Heart right ventricle (tissue), 16 donors: Measurements from ENCODE around the gene SLC29A1. TPM values are rescaled to one million over a fixed set of nuclear protein-coding genes. Genes with fewer than 3 reads are reported as not detected.

Experiments
- ATAC-seq, 8 donors: fragments of 200-7000 bp; cut with Tn5 transposase; one replicate each; pipeline ENCODE4 v1.9.1; 2020; ENCODE audit warnings: mild to moderate bottlenecking in 8 of 8, moderate library complexity in 8 of 8, moderate number of reproducible peaks in 1 of 8
- DNase-seq, 2 donors: peaks; one replicate each; pipeline ENCODE4 v3.0.0-alpha.2; 2020
- H3K27ac ChIP-seq, 10 donors: fragments of 200-600 bp; sonication (generic) in 2 of 10; one replicate each; pipeline versions ENCODE4 v1.5.0 to v1.8.0; 2020 to 2022; ENCODE audit warnings: mild to moderate bottlenecking in 3 of 10
- H3K27me3 ChIP-seq, 7 donors: fragments of 200-600 bp; one replicate each; pipeline ENCODE4 v1.8.0; 2021 to 2022; ENCODE audit warnings: mild to moderate bottlenecking in 2 of 7
- H3K36me3 ChIP-seq, 9 donors: fragments of 200-600 bp; sonication (generic) in 1 of 9; one replicate each; pipeline versions ENCODE4 v1.5.0 to v1.8.0; 2020 to 2022; ENCODE audit warnings: mild to moderate bottlenecking in 2 of 9
- H3K4me1 ChIP-seq, 9 donors: fragments of 200-600 bp; sonication (generic) in 1 of 9; one replicate each; pipeline versions ENCODE4 v1.5.0 to v1.8.0; 2020 to 2022; ENCODE audit warnings: mild to moderate bottlenecking in 4 of 9
- H3K4me3 ChIP-seq, 10 donors: fragments of 200-600 bp; sonication (generic) in 2 of 10; one replicate each; pipeline versions ENCODE4 v1.5.0 to v1.8.0; 2020 to 2022; ENCODE audit warnings: mild to moderate bottlenecking in 7 of 10, moderate library complexity in 2 of 10
- H3K9me3 ChIP-seq, 11 donors: fragments of 200-600 bp in 10 of 11; sonication (generic) in 2 of 11; one replicate each; pipeline versions ENCODE4 v1.5.0 to v1.8.0; 2013 to 2022; ENCODE audit warnings: mild to moderate bottlenecking in 2 of 11, control low read depth in 1 of 11, moderate library complexity in 1 of 11
- CTCF ChIP-seq, 9 donors: fragments of 200-600 bp; sonication (generic) in 2 of 9; IDR thresholded peaks; one replicate each; pipeline versions ENCODE4 v1.5.0 to v1.8.0; 2021 to 2022; ENCODE audit warnings: antibody characterized with exemption in 9 of 9, mild to moderate bottlenecking in 5 of 9, moderate library complexity in 1 of 9
- WGBS, 2 donors: extraction: QIAGEN DNeasy Blood & Tissue Kit; methylation state at CpG; one replicate each; pipeline ENCODE4 v1.1.7; 2013; ENCODE audit warnings: inconsistent platforms in 1 of 2; 5-methylcytosine and 5-hydroxymethylcytosine counted together
- intact Hi-C, 10 donors: fragments of 100-400 bp; cut with DNase I; formaldehyde crosslinking; loops; one replicate each; pipeline versions ENCODE4 v1.11.1 to v1.14.2; 2022
- polyA plus RNA-seq, 2 donors: library from polyadenylated mRNA; stranded (reverse); fragments of 200-250 nt; gene quantifications; one replicate each; pipeline ENCODE4 v1.2.3, GENCODE V29; 2013
- total RNA-seq, 10 donors: library from RNA; stranded (reverse); fragmentation: NEBNext Ultra II Directional in 3 of 10; extraction: Animal tissue kit (Norgen Biotek cat#: 25700) in 3 of 10; gene quantifications; one replicate each; pipeline versions ENCODE4 v1.2.1 to v1.2.4, GENCODE V29; 2021 to 2023
- donor health status: Arrhythmogenic right ventricular cardiomyopathy.
- donor health status: ischemic (EF 13 %, LVEDD 7.1; RV severe dilation, severe dysfunction).
- donor health status: healthy with polysubstance abuse.
- donor health status: DM: no; HTN: yes; CAD: no.
- donor health status: DM: no; HTN: no; CAD: no.
- donor health status: ischemic (EF 25% LVEDD 6.9; RV normal size, moderate dysfunction).
- donor health status: ischemic (EF 25% LVEDD 5.7; RV mildly dilated, moderate dysfunction).
- donor health status: healthy.
- donor health status: DM: yes; HTN: yes; CAD: no.
- donor health status: Ischemic cardiomyopathy.
- donor health status: ischemic (EF 35%, LVEDD 5.7; RV mildly dilated, moderate dysfunction).
- donor health status: nonischemic (EF 11% LVEDD 7.7; RV severe dilation, severe dysfunction).
- donor health status: DM: yes; HTN: yes; CAD: no.
- donor health status: PGD.
- donor health status: ischemic (EF 29% LVEDD 5.4; RV normal size, mild dysfunction).
- donor health status: nonischemic (EF 23%, LVEDD 6.1; RV moderate dilation, normal function).

The SLC29A1 gene
- total and polyA plus RNA-seq, 12 donors = 46.3 to 198 (median 136) TPM

DNA sequence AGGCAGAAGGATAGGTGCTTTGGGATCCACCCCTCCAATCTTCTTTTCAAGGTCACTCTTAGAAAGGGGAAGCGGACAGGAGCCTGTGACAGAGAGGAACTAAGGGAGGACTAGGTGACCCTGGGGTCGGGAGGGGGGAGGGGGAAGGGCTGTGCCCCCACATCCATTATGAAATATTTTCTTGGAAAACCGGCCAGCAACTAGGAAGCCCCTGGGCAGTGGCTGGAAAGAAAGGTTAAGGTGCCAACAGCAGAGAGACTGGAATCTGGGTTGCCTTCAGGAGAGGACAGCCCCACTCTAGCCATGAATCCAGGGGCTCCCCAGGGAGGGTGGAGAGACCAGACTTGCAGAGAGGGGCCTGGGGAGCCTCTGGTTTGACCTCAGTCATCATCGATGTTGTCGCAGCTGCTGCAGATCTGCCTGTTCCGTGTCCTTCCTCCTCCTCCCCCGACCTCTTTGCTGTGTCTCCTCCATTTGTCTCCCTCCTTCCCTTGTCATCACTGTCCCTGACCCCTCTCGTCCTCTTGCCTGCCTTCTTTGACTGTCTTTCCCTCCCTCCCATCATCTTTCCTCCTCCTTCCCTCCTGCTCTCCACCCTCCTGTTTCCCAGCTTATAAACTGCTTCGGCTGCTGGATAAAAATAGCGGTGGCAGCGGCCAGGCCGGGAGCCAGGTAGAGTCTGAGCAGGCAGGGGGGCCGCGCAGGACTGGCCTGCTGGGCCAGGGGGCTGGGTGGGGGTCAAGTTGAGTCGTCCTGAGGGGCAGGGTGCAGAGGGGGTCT lies 3.2 kb downstream of the SLC29A1 start:
- Histone ChIP-seq H3K36me3 (peaks cover 0 to 29% (median 5%) of the 10 kb centered on the region in 9 donors), H3K4me1 (peaks cover 35 to 96% (median 84%) of the 10 kb centered on the region in 9 donors), H3K27ac (peak overlapping the region; percentile 88 to 98 (median 94)), H3K4me3 (peak overlapping the region; percentile 11 to 51 (median 43)), H3K9me3 (no peaks in the 10 kb centered on the region), H3K27me3 (no peaks in the 10 kb centered on the region)
- intact Hi-C loops = loop anchor here in 1 of 10 donors (10.0 kb wide), 1 partner anchor 452 kb away; the partner anchor contains the start of gene VEGFA
- no peak for TF ChIP-seq CTCF (IDR thresholded peaks at IDR 0.05)
- 24 to 36% methylated on average over 15 of the region's 15 CpGs for WGBS, 2 donors
- DNase-seq = peak; percentile 62 to 64
- peak; percentile 10 to 66 (median 42) for ATAC-seq

DNA sequence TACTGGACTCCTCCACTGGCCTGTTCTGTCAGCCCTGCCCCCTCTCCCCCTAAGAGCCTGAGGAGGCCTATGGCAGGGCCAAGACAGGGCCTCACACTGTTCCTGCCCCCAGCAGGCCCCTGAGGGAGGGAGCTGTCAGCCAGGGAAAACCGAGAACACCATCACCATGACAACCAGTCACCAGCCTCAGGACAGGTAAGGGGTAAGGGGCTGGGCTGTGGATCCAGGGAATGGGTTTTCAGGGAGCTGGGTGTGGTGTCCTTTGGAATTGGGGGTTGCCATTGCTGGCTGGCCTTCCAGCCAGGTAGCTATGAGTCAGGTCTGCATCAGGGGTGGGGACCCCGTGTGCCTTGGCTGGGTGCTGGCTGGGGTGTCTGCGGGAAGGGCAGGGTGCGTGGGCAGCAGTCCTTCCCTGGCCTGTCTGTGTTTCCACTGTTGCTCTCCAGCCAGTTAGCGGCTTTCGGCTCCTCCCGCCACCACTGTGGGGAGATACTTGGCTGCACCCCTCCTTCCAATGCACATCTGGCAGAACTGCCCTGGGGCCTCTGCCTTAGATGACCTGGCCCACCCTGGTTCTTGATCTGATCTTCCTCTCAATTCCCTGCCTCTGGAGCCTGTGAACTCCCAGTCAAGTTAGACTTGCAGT lies 3.9 kb downstream of the SLC29A1 start:
- Histone ChIP-seq H3K27ac (peak overlapping the region; percentile 88 to 98 (median 94)), H3K36me3 (peaks cover 0 to 37% (median 12%) of the 10 kb centered on the region in 9 donors), H3K4me3 (peak overlapping the region; percentile 11 to 51 (median 43)), H3K4me1 (peaks cover 31 to 96% (median 83%) of the 10 kb centered on the region in 9 donors), H3K27me3 (no peaks in the 10 kb centered on the region), H3K9me3 (no peaks in the 10 kb centered on the region)
- TF ChIP-seq CTCF (IDR thresholded peaks at IDR 0.05) = no peak
- 40 to 42% methylated on average over 7 of the region's 7 CpGs for WGBS, 2 donors
- ATAC-seq (peak in 7 of 8 donors; percentile 1 to 38 (median 19)), DNase-seq (no peak)
- intact Hi-C loops = loop anchor here in 1 of 10 donors (10.0 kb wide), 1 partner anchor 452 kb away; the partner anchor contains the start of gene VEGFA

- intact Hi-C loops = loop anchor here in 1 of 10 donors (10.0 kb wide), 1 partner anchor 453 kb away; the partner anchor contains the start of gene VEGFA
- H3K27ac ChIP-seq = peak overlapping the region; percentile 88 to 98 (median 94)
- ATAC-seq (no peak), DNase-seq (no peak)
- peaks cover 31 to 96% (median 83%) of the 10 kb centered on the region in 9 donors for H3K4me1 ChIP-seq
- no peaks in the 10 kb centered on the region for H3K27me3 ChIP-seq
- 51 to 74% methylated on average over 6 of the region's 6 CpGs for WGBS, 2 donors
- no peak for TF ChIP-seq CTCF (IDR thresholded peaks at IDR 0.05)
- peak overlapping the region in 8 of 10 donors; percentile 23 to 51 (median 49) for H3K4me3 ChIP-seq
- no peaks in the 10 kb centered on the region for H3K9me3 ChIP-seq
- H3K36me3 ChIP-seq = peaks cover 0 to 44% (median 20%) of the 10 kb centered on the region in 9 donors
Measured at GRCh38 chr6:44228031-44228430, 4.6 kb downstream of the SLC29A1 start.

DNA sequence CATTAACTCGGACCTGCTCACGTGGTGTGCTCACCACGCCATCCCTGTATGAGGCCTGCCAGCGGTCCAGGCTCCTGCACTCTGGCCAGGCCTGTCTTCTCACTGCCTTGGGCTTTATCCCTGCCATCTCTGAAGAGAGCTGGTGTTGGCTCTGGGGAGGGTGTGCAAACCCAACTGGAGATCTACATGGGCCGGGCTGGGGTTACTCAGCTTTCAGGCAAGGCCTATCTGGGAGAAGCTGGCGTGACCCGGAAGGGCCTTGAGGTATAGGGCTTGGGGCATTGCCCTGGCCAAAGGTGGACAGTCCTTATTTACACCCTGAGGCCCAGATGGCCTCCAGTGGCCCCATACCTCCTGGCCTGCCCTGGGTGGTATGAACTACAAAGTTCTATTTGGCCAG lies 5.0 kb downstream of the SLC29A1 start:
- Histone ChIP-seq H3K27ac (peak overlapping the region; percentile 88 to 98 (median 94)), H3K9me3 (no peaks in the 10 kb centered on the region), H3K27me3 (no peaks in the 10 kb centered on the region), H3K4me3 (peak overlapping the region in 8 of 10 donors; percentile 13 to 51 (median 49)), H3K4me1 (peaks cover 35 to 98% (median 86%) of the 10 kb centered on the region in 9 donors), H3K36me3 (peaks cover 0 to 48% (median 24%) of the 10 kb centered on the region in 9 donors)
- no peak for TF ChIP-seq CTCF (IDR thresholded peaks at IDR 0.05)
- WGBS, 2 donors = 51 to 71% methylated on average over 7 of the region's 7 CpGs
- ATAC-seq = peak in 3 of 8 donors; percentile 4 to 5 (median 4)
- DNase-seq = no peak
- intact Hi-C loops = loop anchor here in 1 of 10 donors (10.0 kb wide), 1 partner anchor 454 kb away; the partner anchor contains the start of gene VEGFA
